ENCODE data around the gene OR13C5. TPM values are rescaled to one million over a fixed set of nuclear protein-coding genes. Genes with fewer than 3 reads are reported as not detected.

Gene OR13C5
- total RNA-seq, 1 experiment from 2014 or later, result not detected

- no peaks in the 10 kb centered on the region for H3K36me3 Mint-ChIP-seq (ENCODE audit: insufficient read depth in 1 of 3, low read depth in 3 of 3)
- TF ChIP-seq, protein P1, sequence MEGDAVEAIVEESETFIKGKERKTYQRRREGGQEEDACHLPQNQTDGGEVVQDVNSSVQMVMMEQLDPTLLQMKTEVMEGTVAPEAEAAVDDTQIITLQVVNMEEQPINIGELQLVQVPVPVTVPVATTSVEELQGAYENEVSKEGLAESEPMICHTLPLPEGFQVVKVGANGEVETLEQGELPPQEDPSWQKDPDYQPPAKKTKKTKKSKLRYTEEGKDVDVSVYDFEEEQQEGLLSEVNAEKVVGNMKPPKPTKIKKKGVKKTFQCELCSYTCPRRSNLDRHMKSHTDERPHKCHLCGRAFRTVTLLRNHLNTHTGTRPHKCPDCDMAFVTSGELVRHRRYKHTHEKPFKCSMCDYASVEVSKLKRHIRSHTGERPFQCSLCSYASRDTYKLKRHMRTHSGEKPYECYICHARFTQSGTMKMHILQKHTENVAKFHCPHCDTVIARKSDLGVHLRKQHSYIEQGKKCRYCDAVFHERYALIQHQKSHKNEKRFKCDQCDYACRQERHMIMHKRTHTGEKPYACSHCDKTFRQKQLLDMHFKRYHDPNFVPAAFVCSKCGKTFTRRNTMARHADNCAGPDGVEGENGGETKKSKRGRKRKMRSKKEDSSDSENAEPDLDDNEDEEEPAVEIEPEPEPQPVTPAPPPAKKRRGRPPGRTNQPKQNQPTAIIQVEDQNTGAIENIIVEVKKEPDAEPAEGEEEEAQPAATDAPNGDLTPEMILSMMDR (conservative IDR thresholded peaks at IDR 0.05), result no peak
- Histone ChIP-seq H3T11ph (ENCODE audit: low read length) (no peak within 1 kb of the TSS), H2BK20ac (ENCODE audit: low read depth, low read length, poor library complexity, severe bottlenecking) (no peak within 1 kb of the TSS), H3K79me2 (ENCODE audit: insufficient read depth, low read length) (no peaks in the 10 kb centered on the region), H3K9me3 (ENCODE audit: control insufficient read depth, low read depth, low read length) (no peaks in the 10 kb centered on the region), H3K4ac (ENCODE audit: low read depth, low read length) (no peak within 1 kb of the TSS), H3K9ac (ENCODE audit: extremely low read depth, insufficient read length, low read length) (no peak within 1 kb of the TSS), H2AFZ (ENCODE audit: low read length) (no peak within 1 kb of the TSS), H4K20me1 (ENCODE audit: control insufficient read depth, insufficient read depth, insufficient read length) (no peaks in the 10 kb centered on the region), H4K5ac (ENCODE audit: insufficient read length, low read depth, low read length) (no peak within 1 kb of the TSS), H3K18ac (ENCODE audit: insufficient read length, low read depth, low read length) (no peak within 1 kb of the TSS), H4K91ac (ENCODE audit: insufficient read length, low read depth, low read length) (no peak within 1 kb of the TSS), H3K14ac (ENCODE audit: insufficient read depth, low read length) (no peak within 1 kb of the TSS), H3K27ac (ENCODE audit: insufficient read length, low read depth, low read length) (no peak within 1 kb of the TSS), H3K4me2 (ENCODE audit: insufficient read depth, insufficient read length, low read length) (no peak within 1 kb of the TSS), H3K23me2 (ENCODE audit: insufficient read length, low read depth, low read length, poor library complexity, severe bottlenecking) (no peaks in the 10 kb centered on the region), H2BK12ac (ENCODE audit: insufficient read length, low read depth, low read length) (no peak within 1 kb of the TSS), H2BK120ac (ENCODE audit: low read depth, low read length, poor library complexity, severe bottlenecking) (no peak within 1 kb of the TSS), H3K56ac (ENCODE audit: insufficient read length, low read depth, low read length) (no peak within 1 kb of the TSS), H2BK15ac (ENCODE audit: low read depth, low read length) (no peak within 1 kb of the TSS), H3K23ac (ENCODE audit: insufficient read length, low read depth, low read length) (no peak within 1 kb of the TSS), H2AK5ac (ENCODE audit: insufficient read length, low read length) (no peak within 1 kb of the TSS), H3K79me1 (ENCODE audit: insufficient read depth, low read depth, low read length, poor library complexity, severe bottlenecking) (no peaks in the 10 kb centered on the region), H3K27me3 (ENCODE audit: insufficient read depth, low read length) (no peaks in the 10 kb centered on the region), H2BK5ac (ENCODE audit: insufficient read length, low read length) (no peak within 1 kb of the TSS), H3K4me1 (ENCODE audit: insufficient read depth, low read length) (no peaks in the 10 kb centered on the region), H4K8ac (replicated peaks; ENCODE audit: insufficient read length, low read depth, low read length) (no peak within 1 kb of the TSS)
- peak within 1 kb of the TSS in 1 of 3 experiments; percentile 13; a peak in 1 of 7 replicates for H3K27ac Mint-ChIP-seq
- H3K4me3 Mint-ChIP-seq, result no peak within 1 kb of the TSS
- no peak for DNase-seq
- no peaks in the 10 kb centered on the region for H3K4me1 Mint-ChIP-seq
- no peaks in the 10 kb centered on the region; the same call in 1 of the 2 replicates for H3K27me3 Mint-ChIP-seq (ENCODE audit: low read depth)
- no CpG with 5 or more reads among the region's 2 CpGs for WGBS (ENCODE audit: extremely low coverage, insufficient read length, low lambda C conversion rate)
- no peaks in the 10 kb centered on the region for H3K9me3 Mint-ChIP-seq
Observed at GRCh38 chr9:104618104-104618503, 18.9 kb upstream of the OR13C5 start, which contains the start of gene OR13C9. TSS of gene OR13C9 (minus strand) at chr9:104618204. CDS start at chr9:104618204, 0 bp downstream.

All from H9 (cell line).